Measurements from ENCODE around the gene NEURL1.
"Not testable (repeated sequence)": the region's sequence is repeated elsewhere in the genome, so short reads cannot be mapped to it uniquely, and the experiment has no call there.

DNA sequence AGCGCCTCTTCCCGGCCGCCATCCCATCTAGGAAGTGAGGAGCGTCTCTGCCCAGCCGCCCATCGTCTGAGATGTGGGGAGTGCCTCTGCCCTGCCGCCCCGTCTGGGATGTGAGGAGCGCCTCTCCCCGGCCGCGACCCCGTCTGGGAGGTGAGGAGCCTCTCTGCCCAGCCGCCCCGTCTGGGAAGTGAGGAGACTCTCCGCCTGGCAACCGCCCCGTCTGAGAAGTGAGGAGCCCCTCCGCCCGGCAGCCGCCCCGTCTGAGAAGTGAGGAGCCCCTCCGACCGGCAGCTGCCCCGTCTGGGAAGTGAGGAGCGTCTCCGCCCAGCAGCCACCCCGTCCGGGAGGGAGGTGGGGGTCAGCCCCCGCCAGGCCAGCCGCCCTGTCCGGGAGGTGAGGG lies 113.5 kb downstream of the NEURL1 start:
- TF ChIP-seq, protein P1, sequence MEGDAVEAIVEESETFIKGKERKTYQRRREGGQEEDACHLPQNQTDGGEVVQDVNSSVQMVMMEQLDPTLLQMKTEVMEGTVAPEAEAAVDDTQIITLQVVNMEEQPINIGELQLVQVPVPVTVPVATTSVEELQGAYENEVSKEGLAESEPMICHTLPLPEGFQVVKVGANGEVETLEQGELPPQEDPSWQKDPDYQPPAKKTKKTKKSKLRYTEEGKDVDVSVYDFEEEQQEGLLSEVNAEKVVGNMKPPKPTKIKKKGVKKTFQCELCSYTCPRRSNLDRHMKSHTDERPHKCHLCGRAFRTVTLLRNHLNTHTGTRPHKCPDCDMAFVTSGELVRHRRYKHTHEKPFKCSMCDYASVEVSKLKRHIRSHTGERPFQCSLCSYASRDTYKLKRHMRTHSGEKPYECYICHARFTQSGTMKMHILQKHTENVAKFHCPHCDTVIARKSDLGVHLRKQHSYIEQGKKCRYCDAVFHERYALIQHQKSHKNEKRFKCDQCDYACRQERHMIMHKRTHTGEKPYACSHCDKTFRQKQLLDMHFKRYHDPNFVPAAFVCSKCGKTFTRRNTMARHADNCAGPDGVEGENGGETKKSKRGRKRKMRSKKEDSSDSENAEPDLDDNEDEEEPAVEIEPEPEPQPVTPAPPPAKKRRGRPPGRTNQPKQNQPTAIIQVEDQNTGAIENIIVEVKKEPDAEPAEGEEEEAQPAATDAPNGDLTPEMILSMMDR (IDR thresholded peaks at IDR 0.05; ENCODE audit: poor library complexity), result not testable (repeated sequence)
- TF ChIP-seq EZH2phosphoT487 (IDR thresholded peaks at IDR 0.05; ENCODE audit: low read depth, severe bottlenecking, unreplicated experiment), result not testable (repeated sequence)

Measured in hepatocyte (in vitro differentiated cells).